Ammon's horn (tissue), 1 donor: ENCODE results near the gene TAGLN2.
A peak's percentile ranks its signal among the peaks of the same experiment; 100 is the strongest.
"Not testable (repeated sequence)": the region's sequence is repeated elsewhere in the genome, so short reads cannot be mapped to it uniquely, and the experiment has no call there.

ENCODE experiments used
- DNase-seq: peaks from one replicate; pipeline ENCODE4 v3.0.0-alpha.2; 2016; ENCODE audit warnings: low spot score

Gene TAGLN2

GRCh38 chr1:159921251-159921650, 4.1 kb downstream of the TAGLN2 start:
- DNase-seq = no peak

GRCh38 chr1:159920651-159921050, 4.7 kb downstream of the TAGLN2 start:
- DNase-seq = no peak

GRCh38 chr1:159920202-159920601, 5.1 kb downstream of the TAGLN2 start:
- DNase-seq = no peak

- no peak for DNase-seq
These were observed 6.0 kb downstream of the TAGLN2 start for GRCh38 chr1:159919236-159919865.

- DNase-seq = no peak
These were observed 6.7 kb downstream of the TAGLN2 start for GRCh38 chr1:159918352-159919200.

DNA sequence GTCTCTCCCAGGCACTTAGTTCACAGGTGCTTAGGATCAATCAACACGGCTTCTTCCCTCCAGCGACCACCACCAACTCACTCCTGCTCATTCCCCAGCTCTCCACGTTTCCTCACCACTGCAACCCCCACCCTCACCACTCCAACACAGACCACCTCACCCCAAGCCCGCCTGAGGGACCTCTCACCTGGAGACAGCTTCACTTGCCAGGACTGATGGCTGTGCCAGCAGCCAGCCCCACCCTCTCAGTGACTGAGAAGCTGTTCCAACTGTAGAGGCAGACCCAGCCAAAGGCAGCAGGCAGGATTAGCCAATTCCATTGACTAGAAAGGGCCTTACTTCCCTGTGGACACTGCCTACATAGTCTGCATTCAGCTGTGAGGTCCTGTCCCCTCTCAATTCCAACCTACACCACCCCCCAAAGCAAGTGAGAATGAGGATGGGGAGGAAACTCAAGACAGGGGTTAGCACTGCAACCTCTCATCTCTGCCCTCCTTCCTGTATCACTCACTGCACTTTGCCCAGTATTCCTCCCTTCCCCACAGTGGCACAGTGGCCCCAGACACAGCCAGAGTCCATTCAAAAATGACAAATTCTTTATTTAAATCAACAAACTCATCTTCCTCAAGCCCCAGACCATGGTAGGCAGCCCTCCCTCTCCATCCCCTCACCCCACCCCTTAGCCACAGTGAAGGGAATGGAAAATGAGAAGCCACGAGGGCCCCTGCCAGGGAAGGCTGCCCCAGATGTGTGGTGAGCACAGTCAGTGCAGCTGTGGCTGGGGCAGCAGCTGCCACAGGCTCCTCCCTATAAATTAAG, 7.6 kb downstream of the TAGLN2 start:
- DNase-seq = no peak

DNA sequence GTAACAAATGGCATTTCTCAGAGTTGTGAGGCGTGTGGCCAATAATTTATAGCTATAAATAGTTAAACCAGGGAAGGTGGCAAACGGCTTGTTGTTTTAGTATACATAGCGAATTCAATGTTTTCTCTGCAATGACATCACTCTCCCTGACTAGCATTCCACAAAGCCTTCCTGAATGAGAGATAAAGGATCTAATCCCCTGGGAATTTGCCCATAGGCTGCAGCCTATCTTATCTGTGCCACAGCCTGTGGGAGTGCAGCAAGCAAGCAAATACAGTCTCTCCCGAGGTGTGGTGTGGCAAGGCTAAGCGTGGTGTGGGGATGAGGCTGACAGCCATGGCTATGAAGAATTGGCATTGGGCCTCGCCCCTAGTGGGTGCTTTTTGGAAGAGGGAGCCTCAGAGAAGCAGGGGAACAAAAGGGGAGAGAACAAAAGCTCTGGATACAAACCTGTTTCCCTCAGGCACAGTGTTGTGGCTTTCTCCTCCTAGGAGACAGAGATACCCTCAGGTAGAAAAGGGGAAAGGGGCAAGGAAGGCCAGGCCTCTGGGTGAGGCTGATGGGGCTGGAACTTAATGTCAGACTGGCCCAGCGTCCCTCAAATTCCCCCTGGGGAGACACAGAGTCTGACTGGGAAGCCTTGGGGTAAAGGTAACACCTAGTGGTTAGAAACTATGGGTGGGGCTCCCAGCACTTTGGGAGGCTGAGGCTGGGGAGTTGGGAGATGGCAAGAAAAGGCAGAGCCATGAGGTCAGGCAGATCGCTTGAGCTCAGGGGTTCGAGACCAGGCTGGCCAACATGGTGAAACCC, 8.9 kb downstream of the TAGLN2 start:
- no peak for DNase-seq

DNA sequence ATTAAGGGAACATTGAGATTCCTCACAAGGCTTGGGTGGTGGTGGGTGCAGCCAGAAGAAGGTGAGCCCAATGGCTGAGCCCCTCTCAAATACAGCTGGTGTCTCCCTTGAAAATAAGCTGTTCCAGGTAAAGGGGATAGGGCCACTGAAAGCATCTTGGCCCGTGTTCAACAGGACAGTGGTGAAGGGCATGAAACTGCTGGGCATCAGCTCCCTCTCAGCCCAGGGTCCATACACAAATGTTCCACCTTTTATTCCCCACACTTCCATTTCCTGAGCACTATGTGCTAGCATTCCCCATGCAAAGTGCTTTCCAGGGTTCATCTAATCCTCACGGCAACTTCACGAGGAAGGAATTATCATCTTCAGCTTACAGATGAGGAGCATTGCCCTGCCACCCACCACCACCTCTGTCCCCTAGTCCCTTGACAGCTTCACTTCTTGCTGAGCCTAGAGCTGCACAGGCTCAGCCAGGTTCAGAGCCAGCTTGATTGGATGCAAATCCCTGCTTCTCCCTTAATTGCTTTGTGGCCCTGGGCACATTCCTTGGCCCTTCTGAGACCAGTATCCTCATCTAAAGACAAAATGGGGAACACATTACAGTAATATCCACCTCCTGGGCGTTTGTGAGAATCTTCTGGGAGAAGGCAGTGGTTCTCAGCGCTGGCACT, 9.6 kb downstream of the TAGLN2 start:
- no peak for DNase-seq

- no peak for DNase-seq
These were observed 10.9 kb downstream of the TAGLN2 start for GRCh38 chr1:159914252-159915018.

DNA sequence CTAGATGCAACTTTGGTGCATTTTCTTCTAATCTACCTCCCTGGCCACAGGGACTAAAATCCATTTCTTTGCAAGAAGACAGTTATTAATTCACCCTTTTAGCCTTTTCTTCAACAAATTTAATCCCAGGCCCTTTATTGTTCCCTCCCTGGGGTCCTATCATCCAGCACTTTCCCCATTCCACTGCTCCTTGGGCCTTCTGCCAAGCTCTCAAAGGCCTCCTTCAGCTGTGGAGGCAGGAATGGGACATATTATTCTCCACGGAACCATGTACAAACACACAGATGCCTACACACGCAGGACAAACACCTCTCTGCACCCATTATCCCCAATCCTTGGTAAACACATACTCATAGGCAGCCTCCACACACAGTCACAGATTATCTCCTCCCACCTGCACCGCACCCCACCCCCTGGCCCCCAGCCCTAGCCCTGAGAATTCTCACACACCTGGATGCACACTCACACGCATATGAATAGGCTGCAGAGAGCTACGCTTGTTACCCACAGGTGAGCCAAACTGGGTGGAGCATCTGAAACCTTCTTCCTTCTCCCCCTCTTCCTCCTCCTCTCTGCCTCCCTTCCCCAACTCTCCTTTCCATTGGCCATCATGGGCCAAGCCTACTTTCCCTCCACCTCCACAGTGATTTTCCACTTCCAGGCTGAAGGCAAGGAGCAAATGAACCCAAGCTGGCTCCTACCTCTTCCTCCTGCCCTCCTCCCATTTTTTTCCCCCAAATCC, 11.7 kb downstream of the TAGLN2 start:
- DNase-seq = no peak

GRCh38 chr1:159911326-159912070, 13.8 kb downstream of the TAGLN2 start:
- no peak for DNase-seq

DNA sequence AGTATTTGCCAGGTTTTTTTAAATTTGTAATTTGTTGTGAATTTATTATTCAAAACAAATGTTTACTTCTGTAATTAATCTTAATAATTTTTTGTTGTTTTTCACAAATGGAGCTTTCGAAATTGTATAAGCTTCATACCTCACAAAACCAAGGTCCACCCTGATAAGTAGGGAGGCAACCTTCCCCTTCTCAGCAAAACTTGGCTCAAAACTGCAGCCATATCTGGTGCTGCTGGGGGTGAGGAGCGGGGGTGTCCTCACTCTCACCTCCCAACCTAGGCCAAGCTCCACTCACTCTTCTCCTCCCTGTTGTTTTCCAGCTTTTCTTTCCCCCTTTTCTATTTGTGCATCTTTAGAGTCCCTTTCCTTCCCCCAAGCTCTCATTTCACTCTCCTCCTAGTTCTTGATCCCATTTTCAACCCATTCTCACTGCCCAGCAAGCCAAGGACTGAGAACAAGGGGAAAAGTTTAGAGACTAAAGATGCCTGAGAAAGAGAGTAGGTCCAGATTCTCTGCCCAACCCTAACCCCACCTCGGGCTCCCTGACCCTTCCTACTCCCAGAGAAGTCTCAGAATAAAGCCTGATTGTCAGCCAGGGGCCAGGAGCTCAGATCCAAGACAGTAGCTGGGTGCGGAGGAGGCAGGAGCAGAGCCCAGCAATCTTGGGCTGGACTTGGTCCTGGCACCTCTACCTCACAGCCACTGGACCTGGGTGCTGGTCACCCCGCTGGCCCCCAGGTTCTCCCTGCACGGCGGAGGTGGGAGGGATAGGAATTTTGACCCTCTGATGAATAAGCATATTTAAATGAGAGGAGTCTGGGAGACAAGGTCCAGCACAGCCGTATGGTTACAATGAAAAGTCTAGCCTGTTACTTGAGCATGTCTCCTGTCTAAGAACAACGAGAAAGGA, 17.0 kb downstream of the TAGLN2 start:
- DNase-seq = no peak

- DNase-seq = no peak
These were observed 18.3 kb downstream of the TAGLN2 start for GRCh38 chr1:159906960-159907359.

DNA sequence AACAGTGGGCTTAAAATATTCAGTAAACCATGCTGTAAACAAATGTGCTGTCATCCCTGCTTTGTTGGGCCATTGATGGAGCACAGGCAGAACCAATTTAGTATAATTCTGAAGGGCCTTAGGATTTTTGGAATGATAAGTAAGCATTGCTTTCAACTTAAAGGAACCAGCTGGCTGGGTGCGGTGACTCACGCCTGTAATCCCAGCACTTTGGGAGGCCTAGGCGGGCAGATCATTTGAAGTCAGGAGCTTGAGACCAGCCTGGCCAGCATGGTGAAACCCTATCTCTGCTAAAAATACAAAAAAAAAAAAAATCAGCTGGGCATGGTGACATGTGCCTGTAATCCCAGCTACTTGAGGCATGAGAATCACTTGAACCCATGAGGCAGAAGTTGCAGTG, 21.3 kb downstream of the TAGLN2 start:
- not testable (repeated sequence) for DNase-seq

- DNase-seq = no peak
These were observed 22.8 kb downstream of the TAGLN2 start for GRCh38 chr1:159902541-159902940.

DNA sequence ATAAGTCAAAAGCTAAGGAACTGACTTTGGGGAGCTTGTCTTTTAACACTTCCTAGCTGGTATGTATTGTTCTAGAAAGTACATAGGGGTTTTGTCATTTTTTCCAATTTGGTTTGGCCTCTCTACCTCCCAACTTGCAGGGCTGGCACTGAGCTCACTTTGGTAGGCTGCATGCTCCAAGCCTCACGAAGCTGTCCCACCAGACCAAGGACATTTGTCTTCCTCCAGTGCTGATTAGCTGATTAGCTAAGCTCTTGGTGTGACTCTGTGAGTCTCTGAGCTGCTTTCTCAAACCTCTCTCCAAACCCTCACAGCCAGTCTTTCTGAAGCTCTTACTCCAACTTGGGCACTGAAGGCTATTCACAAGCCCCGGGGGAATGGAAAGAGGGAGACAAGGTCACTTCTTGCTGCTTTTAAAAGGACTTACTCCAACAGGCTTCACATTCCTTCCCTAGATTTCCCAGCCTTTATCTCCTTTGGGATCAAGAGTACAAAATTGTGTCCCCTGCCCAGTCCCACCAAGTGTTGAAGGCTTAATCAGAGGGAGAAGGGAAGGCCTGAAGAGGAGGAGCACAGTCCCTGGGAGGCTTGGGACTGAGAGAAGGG, 24.4 kb downstream of the TAGLN2 start:
- no peak for DNase-seq

DNA sequence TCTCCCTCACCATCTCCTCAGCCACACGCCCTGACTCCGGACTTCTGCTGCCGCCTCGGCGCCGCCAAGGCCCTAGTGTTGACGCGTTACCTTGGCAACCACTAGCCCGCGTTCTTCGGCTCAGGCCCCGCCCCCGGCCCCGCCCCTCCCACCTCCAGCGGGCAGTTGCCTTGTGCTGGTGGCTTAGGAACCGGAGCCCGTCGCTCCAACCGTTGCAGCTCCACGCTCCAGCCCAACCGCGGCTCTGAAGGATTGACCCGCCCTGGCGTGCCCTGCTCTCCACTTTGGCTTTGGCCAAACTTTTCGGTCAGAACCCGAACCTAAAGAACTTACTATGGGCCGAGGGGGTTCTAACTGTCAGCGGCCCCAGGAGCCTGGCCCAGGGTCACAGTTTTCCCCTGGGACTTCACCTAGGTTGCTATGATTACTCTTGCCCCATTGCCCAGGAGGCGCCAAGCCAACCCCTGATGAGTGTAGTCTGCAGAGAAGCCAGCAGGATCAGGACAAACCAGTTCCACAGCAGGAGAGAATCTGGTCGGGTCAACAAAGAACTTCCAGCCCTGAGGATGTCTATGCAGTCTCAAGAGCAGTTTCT, 25.1 kb downstream of the TAGLN2 start, which contains the start of gene CFAP45:
CFAP45 (minus strand) TSS at position 80 of the 595 bp plus-strand sequence; CDS start at position 13, 67 bp downstream.
- DNase-seq = peak; percentile 20
